ENCODE results near the gene IGF2.

GRCh38 chr11:2107941-2108630 lies 31.1 kb downstream of the IGF2 start:
- no peak for TF ChIP-seq REST (IDR thresholded peaks at IDR 0.05; ENCODE audit: insufficient read depth in 1 of 2, low read depth in 2 of 2, low read length in 1 of 2)
- TF ChIP-seq CTCF (IDR thresholded peaks at IDR 0.05), result no peak
- no peak for TF ChIP-seq POLR2AphosphoS5 (IDR thresholded peaks at IDR 0.05; ENCODE audit: low read depth, low read length)

All from Panc1 (cell line).